ENCODE data around the gene ZNF837.

DNA sequence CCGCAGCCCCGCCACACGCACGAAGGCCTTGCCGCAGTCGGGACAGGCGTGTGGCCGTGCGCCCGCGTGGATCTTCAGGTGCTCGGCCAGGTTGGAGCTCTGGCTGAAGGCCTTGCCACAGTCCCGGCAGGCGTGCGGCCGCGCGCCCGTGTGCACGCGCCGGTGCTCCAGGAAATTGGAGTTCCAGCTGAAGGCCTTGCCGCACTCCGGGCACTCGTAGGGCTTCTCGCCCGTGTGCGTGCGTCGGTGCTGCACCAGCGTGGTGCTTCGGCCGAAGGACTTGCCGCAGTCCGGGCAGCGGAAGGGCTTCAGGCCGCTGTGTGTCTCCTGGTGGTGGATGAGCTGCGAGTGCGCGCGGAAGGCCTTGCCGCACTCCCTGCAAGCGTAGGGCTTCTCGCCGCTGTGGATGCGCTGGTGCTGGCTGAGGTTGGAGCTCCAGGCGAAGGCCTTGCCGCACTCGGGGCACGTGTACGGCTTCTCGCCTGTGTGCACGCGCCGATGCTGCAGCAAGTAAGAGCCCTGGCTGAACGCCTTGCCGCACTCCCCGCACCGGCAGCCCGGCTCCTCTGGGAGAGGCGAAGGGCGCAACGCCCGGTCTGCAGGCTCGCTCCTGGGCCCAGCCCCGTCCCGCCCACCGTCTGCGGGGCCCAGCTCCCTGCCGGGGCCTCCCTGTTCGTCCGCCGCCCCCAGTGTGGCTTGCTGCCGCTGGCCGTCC is 23.9 kb downstream of the ZNF837 start:
- TF ChIP-seq, protein P1, sequence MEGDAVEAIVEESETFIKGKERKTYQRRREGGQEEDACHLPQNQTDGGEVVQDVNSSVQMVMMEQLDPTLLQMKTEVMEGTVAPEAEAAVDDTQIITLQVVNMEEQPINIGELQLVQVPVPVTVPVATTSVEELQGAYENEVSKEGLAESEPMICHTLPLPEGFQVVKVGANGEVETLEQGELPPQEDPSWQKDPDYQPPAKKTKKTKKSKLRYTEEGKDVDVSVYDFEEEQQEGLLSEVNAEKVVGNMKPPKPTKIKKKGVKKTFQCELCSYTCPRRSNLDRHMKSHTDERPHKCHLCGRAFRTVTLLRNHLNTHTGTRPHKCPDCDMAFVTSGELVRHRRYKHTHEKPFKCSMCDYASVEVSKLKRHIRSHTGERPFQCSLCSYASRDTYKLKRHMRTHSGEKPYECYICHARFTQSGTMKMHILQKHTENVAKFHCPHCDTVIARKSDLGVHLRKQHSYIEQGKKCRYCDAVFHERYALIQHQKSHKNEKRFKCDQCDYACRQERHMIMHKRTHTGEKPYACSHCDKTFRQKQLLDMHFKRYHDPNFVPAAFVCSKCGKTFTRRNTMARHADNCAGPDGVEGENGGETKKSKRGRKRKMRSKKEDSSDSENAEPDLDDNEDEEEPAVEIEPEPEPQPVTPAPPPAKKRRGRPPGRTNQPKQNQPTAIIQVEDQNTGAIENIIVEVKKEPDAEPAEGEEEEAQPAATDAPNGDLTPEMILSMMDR (IDR thresholded peaks at IDR 0.05) = no peak
- TF ChIP-seq EZH2 (IDR thresholded peaks at IDR 0.05) (no peak), EZH2phosphoT487 (IDR thresholded peaks at IDR 0.05) (no peak)
